HG03045 (cell line): Measurements from ENCODE around the gene NID1.
"Not testable (repeated sequence)": the region's sequence is repeated elsewhere in the genome, so short reads cannot be mapped to it uniquely, and the experiment has no call there.

Experiments used
- ATAC-seq: cut with Tn5 transposase; IDR thresholded peaks from one replicate; pipeline ENCODE4 v1.9.1; 2021; ENCODE audit warnings: mild to moderate bottlenecking, moderate library complexity; ENCODE audit not compliant: unreplicated experiment

NID1 gene

GRCh38 chr1:236030534-236030933 is 34.4 kb downstream of the NID1 start:
- ATAC-seq, result no peak

- no peak for ATAC-seq
Observed at GRCh38 chr1:236029428-236029940, 35.4 kb downstream of the NID1 start.

- ATAC-seq, result no peak
Observed at GRCh38 chr1:236027104-236027503, 37.8 kb downstream of the NID1 start.

GRCh38 chr1:236025836-236026235 is 39.1 kb downstream of the NID1 start:
- no peak for ATAC-seq

GRCh38 chr1:236024641-236025040 is 40.2 kb downstream of the NID1 start:
- no peak for ATAC-seq

- no peak for ATAC-seq
Observed at GRCh38 chr1:236023926-236024565, 40.8 kb downstream of the NID1 start.

- no peak for ATAC-seq
Observed at GRCh38 chr1:236021424-236022135, 43.3 kb downstream of the NID1 start.

- ATAC-seq, result no peak
Observed at GRCh38 chr1:236020359-236021219, 44.3 kb downstream of the NID1 start.

GRCh38 chr1:236018885-236019453 is 45.9 kb downstream of the NID1 start:
- ATAC-seq, result no peak

GRCh38 chr1:236016782-236017400 is 48.0 kb downstream of the NID1 start:
- no peak for ATAC-seq

- ATAC-seq, result no peak
Observed at GRCh38 chr1:236016083-236016482, 48.8 kb downstream of the NID1 start.

- no peak for ATAC-seq
Observed at GRCh38 chr1:236015539-236015938, 49.4 kb downstream of the NID1 start.

- no peak for ATAC-seq
Observed at GRCh38 chr1:236013330-236013729, 51.6 kb downstream of the NID1 start.

GRCh38 chr1:236011641-236012040 is 53.2 kb downstream of the NID1 start:
- ATAC-seq, result no peak

GRCh38 chr1:236010443-236010842 is 54.4 kb downstream of the NID1 start:
- no peak for ATAC-seq

- no peak for ATAC-seq
Observed at GRCh38 chr1:236009857-236010256, 55.0 kb downstream of the NID1 start.

GRCh38 chr1:236009191-236009590 is 55.7 kb downstream of the NID1 start:
- ATAC-seq, result no peak

- no peak for ATAC-seq
Observed at GRCh38 chr1:236007781-236008180, 57.1 kb downstream of the NID1 start.

- ATAC-seq, result not testable (repeated sequence)
Observed at GRCh38 chr1:236003058-236003457, 61.8 kb downstream of the NID1 start.

- no peak for ATAC-seq
Observed at GRCh38 chr1:236002572-236002971, 62.3 kb downstream of the NID1 start.

- no peak for ATAC-seq
Observed at GRCh38 chr1:236002025-236002390, 62.9 kb downstream of the NID1 start.
